H1 (cell line): Measurements from ENCODE around the gene MPST. TPM values are rescaled to one million over a fixed set of nuclear protein-coding genes. Genes with fewer than 3 reads are reported as not detected.

Experiments
- polyA plus RNA-seq, 7 experiments: library from polyadenylated mRNA; depleted of rRNA in 3 of 7; stranded (reverse) in 5 of 7; unstranded in 2 of 7; fragments of >200 nt in 5 of 7; fragments of 200-250 nt in 2 of 7; gene quantifications; 1 replicate in 5 of 7; 2 replicates in 1 of 7; 4 replicates in 1 of 7; pipeline versions ENCODE4 v1.2.1 to v1.2.3, GENCODE V29; 2011 to 2013; ENCODE audit warnings: missing spikeins in 2 of 7, mixed read lengths in 2 of 7
- total RNA-seq: library from RNA; stranded (reverse); fragmentation: NEBNext Ultra II Directional; extraction: Animal tissue kit (Norgen Biotek cat#: 25700); gene quantifications from 2 replicates; pipeline ENCODE4 v1.2.1, GENCODE V29; 2021
- TF ChIP-seq, protein P1 (sequence below): IDR thresholded peaks from 2 replicates; pipeline ENCODE4 v1.6.1; 2012; ENCODE audit warnings: inconsistent platforms

The MPST gene
- total and polyA plus RNA-seq, 2 of the 8 experiments (the other 6 are each of a cell fraction or from before 2014, with no cell fraction given), result 86.0 to 124 TPM

GRCh38 chr22:37014835-37015586 is 4.5 kb upstream of the MPST start (continued):
- TF ChIP-seq, protein P1, sequence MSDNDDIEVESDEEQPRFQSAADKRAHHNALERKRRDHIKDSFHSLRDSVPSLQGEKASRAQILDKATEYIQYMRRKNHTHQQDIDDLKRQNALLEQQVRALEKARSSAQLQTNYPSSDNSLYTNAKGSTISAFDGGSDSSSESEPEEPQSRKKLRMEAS, result no peak
